OCI-M2 (cell line): Measurements from ENCODE around the gene GTF3C1.

Experiments
- DNase-seq: peaks from one replicate; lab custom pipeline; 2025; ENCODE audit not compliant: unreplicated experiment; lab: John Stamatoyannopoulos, UW

GTF3C1 gene

GRCh38 chr16:27428026-27428785 lies 121.5 kb downstream of the GTF3C1 start:
- no peak for DNase-seq

DNA sequence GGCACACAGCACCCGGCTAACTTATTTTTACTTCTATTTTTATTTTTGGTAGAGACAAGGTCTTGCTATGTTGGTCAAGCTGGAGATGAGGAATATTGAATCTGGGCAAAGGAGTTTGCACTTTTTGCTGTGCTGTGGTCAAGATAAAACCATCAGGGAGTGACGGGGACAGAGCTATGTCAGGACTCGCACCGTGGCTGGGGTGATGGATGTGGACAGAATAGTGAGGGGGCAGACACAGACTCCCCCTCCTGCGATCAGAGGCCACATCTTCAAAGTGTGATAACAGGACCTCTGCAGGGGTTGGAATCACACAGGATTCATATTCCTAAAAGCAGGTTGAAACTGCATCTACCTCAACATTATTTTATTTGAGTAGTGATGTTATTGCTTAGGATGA lies 122.2 kb downstream of the GTF3C1 start:
- no peak for DNase-seq

- no peak for DNase-seq
Observed at GRCh38 chr16:27426423-27427408, 123.0 kb downstream of the GTF3C1 start.

DNA sequence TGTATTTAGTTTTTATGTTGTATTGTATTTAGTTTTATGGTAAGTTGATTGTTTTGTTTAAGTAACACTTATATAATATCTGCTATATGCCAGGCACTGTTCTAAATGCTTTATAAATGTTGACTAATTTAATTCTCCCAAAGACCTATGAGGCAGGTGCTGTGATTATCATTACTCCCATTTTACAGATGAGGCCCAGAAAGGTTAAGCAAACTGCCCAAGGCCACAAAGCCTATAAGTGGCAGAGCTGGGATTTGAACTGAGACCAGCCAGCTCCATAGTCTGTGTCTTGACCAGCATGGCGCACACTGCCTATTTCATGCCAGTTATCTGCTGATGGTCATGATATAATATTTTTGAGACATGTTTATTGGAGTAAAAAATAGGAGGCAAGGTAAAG lies 123.8 kb downstream of the GTF3C1 start:
- no peak for DNase-seq

GRCh38 chr16:27424772-27425498 lies 124.8 kb downstream of the GTF3C1 start:
- no peak for DNase-seq

DNA sequence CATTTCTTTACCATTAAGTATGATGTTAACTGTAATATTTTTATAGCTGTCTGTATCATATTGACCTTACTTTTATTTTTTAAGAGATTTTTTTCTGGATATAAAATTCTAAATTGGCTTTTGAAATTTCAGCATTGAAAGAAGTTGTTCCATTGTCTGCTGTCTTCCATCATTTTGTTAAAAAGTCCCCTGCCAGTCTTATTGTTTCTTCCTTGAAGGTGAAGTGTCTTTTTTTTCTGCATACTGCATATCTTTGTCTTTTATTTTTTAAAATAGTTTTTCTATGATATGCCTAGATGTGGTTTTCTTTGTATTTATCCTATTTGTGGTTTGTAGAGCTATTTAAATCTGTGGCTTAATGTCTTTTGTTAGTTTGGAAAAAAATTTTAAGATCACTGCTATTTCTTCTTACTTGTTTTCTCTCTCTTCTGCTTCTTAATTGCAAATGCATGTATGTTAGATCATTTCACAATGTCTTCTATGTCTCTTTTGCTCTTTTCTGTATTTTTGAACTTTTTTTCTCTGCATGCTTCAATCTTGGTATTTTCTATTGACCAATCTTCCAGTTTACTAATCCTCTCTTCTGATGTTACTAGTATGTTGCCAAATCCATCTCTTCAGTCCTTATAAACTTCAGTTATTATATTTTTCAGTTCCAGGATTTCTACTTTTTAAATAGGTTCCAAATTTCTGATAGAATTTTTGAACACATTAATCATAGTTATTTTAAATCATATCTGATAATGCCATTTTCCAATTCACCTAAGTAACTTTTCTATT lies 127.6 kb downstream of the GTF3C1 start:
- DNase-seq = no peak

DNA sequence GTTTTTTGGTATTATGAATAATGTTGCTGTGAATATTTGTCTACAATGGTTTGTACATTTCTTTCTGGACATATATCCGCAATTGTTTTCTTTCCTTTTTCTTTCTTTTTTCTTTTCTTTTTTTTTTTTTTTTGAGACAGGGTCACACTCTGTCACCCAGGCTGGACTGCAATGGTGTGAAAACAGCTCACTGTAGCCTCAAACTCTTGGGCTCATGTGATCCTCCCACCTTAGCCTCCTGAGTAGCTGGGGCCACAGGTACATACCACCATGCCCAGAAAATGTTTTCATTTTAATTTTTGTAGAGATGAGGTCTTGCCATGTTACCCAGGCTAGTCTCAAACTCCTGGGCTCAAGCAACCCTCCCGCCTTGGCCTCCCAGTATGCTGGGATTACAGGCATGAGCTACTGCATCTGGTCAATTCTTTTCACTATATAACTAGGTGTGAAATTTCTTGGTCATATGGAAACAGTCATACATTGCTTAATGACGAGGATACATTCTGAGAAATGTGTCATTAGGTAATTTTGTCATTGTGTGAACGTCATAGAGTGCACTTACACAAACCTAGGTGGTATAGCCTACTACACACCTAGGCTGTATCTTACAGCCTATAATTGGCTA lies 132.6 kb downstream of the GTF3C1 start:
- no peak for DNase-seq

GRCh38 chr16:27414788-27415431 lies 134.8 kb downstream of the GTF3C1 start:
- DNase-seq = no peak

GRCh38 chr16:27413956-27414355 lies 135.8 kb downstream of the GTF3C1 start:
- DNase-seq = no peak

DNA sequence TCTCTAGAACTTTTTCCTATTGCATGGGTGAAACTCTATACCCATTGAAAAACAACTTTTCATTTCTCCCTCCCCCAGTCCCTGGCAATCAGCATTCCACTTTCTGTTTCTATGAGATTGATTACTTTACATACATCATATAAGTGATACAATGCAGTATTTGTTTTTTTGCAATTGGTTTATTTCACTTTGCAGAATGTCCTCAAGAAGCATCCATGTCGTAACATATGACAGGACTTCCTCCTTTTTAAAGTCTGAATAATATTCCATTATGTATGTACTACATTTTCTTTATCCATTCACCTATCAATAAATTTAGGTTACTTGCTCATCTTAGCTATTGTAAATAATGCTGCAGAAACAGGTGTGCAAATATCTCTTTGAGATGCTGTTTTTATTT lies 139.0 kb downstream of the GTF3C1 start:
- DNase-seq = no peak
